Astrocyte (in vitro differentiated cells and primary cell): ENCODE results near the gene TMEM233. TPM values are rescaled to one million over a fixed set of nuclear protein-coding genes. Genes with fewer than 3 reads are reported as not detected.

Experiments used
- DNase-seq: peaks from one replicate; pipeline ENCODE4 v3.0.0-alpha.2; 2010; ENCODE audit warnings: low read depth
- FAIRE-seq: peaks from 2 replicates; lab custom pipeline; 2011; peaks lifted over from hg19 to GRCh38; lab: Jason Lieb, UNC
- H2AFZ ChIP-seq: 2 replicates; pipeline ENCODE4 v1.6.0; 2012; ENCODE audit warnings: low read depth, low read length, inconsistent platforms
- H3K27ac ChIP-seq: 2 replicates; pipeline ENCODE4 v1.5.1; 2011; ENCODE audit warnings: low read depth, low read length, inconsistent platforms
- H3K27me3 ChIP-seq: 2 replicates; pipeline ENCODE4 v1.6.0; 2011; ENCODE audit warnings: low read length, inconsistent platforms; ENCODE audit not compliant: insufficient read depth
- H3K36me3 ChIP-seq: 2 replicates; pipeline ENCODE4 v1.5.1; 2011; ENCODE audit warnings: low read length, inconsistent platforms; ENCODE audit not compliant: insufficient read depth
- H3K4me1 ChIP-seq: 2 replicates; pipeline ENCODE4 v1.5.1; 2011; ENCODE audit warnings: low read length, inconsistent platforms; ENCODE audit not compliant: insufficient read depth
- H3K4me2 ChIP-seq: 2 replicates; pipeline ENCODE4 v1.6.0; 2012; ENCODE audit warnings: low read length, inconsistent platforms
- H3K4me3 ChIP-seq: 2 replicates; pipeline ENCODE4 v1.5.1; 2011; ENCODE audit warnings: low read depth, mild to moderate bottlenecking, low read length, inconsistent platforms; ENCODE audit not compliant: insufficient read depth
- H3K79me2 ChIP-seq: 2 replicates; pipeline ENCODE4 v1.6.0; 2012; ENCODE audit warnings: mild to moderate bottlenecking, low read length, inconsistent platforms; ENCODE audit not compliant: insufficient read depth
- H3K9ac ChIP-seq: 2 replicates; pipeline ENCODE4 v1.6.0; 2012; ENCODE audit warnings: mild to moderate bottlenecking, low read length, inconsistent platforms
- H3K9me3 ChIP-seq: 2 replicates; pipeline ENCODE4 v1.5.1; 2012; ENCODE audit warnings: low read depth, mild to moderate bottlenecking, low read length, inconsistent platforms; ENCODE audit not compliant: insufficient read depth
- H4K20me1 ChIP-seq: 2 replicates; pipeline ENCODE4 v1.6.0; 2012; ENCODE audit warnings: low read length, inconsistent platforms; ENCODE audit not compliant: insufficient read depth
- H3K27ac Mint-ChIP-seq: one replicate; pipeline ENCODE4 v1.8.0; 2021; ENCODE audit warnings: mild to moderate bottlenecking, mixed read lengths; ENCODE audit not compliant: unreplicated experiment
- H3K27me3 Mint-ChIP-seq: one replicate; pipeline ENCODE4 v1.8.0; 2021; ENCODE audit warnings: low read depth, mixed read lengths; ENCODE audit not compliant: unreplicated experiment
- H3K36me3 Mint-ChIP-seq: one replicate; pipeline ENCODE4 v1.8.0; 2021; ENCODE audit warnings: low read depth, mixed read lengths; ENCODE audit not compliant: unreplicated experiment
- H3K4me1 Mint-ChIP-seq: one replicate; pipeline ENCODE4 v1.8.0; 2021; ENCODE audit warnings: low read depth, mixed read lengths; ENCODE audit not compliant: unreplicated experiment
- H3K4me3 Mint-ChIP-seq: one replicate; pipeline ENCODE4 v1.8.0; 2021; ENCODE audit warnings: mild to moderate bottlenecking, moderate library complexity, mixed read lengths; ENCODE audit not compliant: unreplicated experiment
- H3K9me3 Mint-ChIP-seq: one replicate; pipeline ENCODE4 v1.8.0; 2021; ENCODE audit warnings: mild to moderate bottlenecking, mixed read lengths; ENCODE audit not compliant: unreplicated experiment
- EZH2 ChIP-seq: IDR thresholded peaks from 2 replicates; pipeline ENCODE4 v1.6.1; 2012; ENCODE audit warnings: mild to moderate bottlenecking, low read length, inconsistent platforms; ENCODE audit not compliant: insufficient read depth
- total RNA-seq: library from RNA; stranded (reverse); gene quantifications from 2 replicates; pipeline ENCODE4 v1.2.1, GENCODE V29; 2021
- TF ChIP-seq, protein P1 (sequence below): IDR thresholded peaks from 2 replicates; pipeline ENCODE4 v1.5.1; 2011; ENCODE audit warnings: low read depth, mild to moderate bottlenecking, inconsistent platforms, low read length, moderate library complexity; ENCODE audit not compliant: insufficient read depth

TMEM233 gene
- total RNA-seq, 1 donor from 2014 or later = not detected

DNA sequence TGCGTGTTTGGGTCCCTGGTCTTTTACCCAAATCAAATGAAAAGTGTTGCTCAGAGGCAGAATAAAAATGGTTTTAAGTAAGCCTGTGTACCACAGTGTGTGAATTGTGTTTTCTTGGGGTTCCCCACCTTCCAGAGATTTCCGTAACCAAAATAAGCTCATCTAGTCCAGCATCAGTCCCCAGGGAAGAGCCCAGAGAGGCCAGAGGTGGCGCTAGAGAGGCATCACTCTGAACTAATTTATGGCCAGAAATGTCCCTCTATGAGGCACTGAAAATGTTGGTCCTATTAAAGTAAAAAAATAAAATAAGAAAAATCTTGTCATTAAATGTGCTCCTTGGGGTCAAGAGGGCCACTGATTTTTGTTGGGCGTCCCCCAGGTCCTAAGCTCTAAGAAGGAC lies 49.4 kb downstream of the TMEM233 start:
- no peaks in the 10 kb centered on the region for H3K79me2 ChIP-seq
- no peaks in the 10 kb centered on the region for H4K20me1 ChIP-seq
- H2AFZ ChIP-seq = no peak overlapping the region
- FAIRE-seq = no peak
- H3K9me3 ChIP-seq = no peaks in the 10 kb centered on the region
- no peaks in the 10 kb centered on the region for H3K4me1 ChIP-seq
- no peak overlapping the region for H3K4me3 ChIP-seq
- no peak for DNase-seq
- H3K9ac ChIP-seq = no peak overlapping the region
- H3K27me3 ChIP-seq = no peaks in the 10 kb centered on the region
- H3K9me3 Mint-ChIP-seq = peaks cover 2% of the 10 kb centered on the region
- no peak overlapping the region for H3K27ac Mint-ChIP-seq
- H3K4me2 ChIP-seq = no peak overlapping the region
- H3K27ac ChIP-seq = no peak overlapping the region
- H3K27me3 Mint-ChIP-seq = peaks cover 17% of the 10 kb centered on the region
- TF ChIP-seq, protein P1, sequence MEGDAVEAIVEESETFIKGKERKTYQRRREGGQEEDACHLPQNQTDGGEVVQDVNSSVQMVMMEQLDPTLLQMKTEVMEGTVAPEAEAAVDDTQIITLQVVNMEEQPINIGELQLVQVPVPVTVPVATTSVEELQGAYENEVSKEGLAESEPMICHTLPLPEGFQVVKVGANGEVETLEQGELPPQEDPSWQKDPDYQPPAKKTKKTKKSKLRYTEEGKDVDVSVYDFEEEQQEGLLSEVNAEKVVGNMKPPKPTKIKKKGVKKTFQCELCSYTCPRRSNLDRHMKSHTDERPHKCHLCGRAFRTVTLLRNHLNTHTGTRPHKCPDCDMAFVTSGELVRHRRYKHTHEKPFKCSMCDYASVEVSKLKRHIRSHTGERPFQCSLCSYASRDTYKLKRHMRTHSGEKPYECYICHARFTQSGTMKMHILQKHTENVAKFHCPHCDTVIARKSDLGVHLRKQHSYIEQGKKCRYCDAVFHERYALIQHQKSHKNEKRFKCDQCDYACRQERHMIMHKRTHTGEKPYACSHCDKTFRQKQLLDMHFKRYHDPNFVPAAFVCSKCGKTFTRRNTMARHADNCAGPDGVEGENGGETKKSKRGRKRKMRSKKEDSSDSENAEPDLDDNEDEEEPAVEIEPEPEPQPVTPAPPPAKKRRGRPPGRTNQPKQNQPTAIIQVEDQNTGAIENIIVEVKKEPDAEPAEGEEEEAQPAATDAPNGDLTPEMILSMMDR = no peak
- no peaks in the 10 kb centered on the region for H3K36me3 Mint-ChIP-seq
- no peaks in the 10 kb centered on the region for H3K36me3 ChIP-seq
- H3K4me1 Mint-ChIP-seq = no peaks in the 10 kb centered on the region
- H3K4me3 Mint-ChIP-seq = no peak overlapping the region

DNA sequence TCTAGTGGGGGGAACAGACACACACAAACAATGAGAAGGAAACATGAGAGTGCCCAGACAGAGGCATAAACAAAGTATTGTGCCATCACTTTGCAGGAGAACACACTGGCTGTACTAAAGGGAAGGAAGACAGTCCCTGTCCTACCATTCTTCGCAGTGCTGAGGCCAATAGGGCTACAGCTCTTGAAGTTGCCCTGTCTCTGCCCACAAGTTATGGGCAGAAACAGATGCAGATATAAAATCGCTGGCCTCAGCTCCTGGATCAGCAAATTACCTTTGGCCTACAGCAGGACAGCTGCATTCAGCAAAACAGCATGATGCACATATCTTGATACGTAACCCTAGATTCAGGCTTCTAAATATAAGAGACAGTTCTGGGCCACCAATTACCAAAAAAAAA lies 51.4 kb downstream of the TMEM233 start:
- no peaks in the 10 kb centered on the region for H3K4me1 Mint-ChIP-seq
- Histone ChIP-seq H3K4me1 (no peaks in the 10 kb centered on the region), H3K9ac (no peak overlapping the region), H3K27ac (no peak overlapping the region), H3K27me3 (no peaks in the 10 kb centered on the region), H4K20me1 (no peaks in the 10 kb centered on the region), H3K9me3 (no peaks in the 10 kb centered on the region), H3K36me3 (no peaks in the 10 kb centered on the region), H3K4me3 (no peak overlapping the region), H2AFZ (no peak overlapping the region), H3K4me2 (no peak overlapping the region), H3K79me2 (no peaks in the 10 kb centered on the region)
- H3K27ac Mint-ChIP-seq = no peak overlapping the region
- H3K9me3 Mint-ChIP-seq = peaks cover 2% of the 10 kb centered on the region
- no peaks in the 10 kb centered on the region for H3K36me3 Mint-ChIP-seq
- no peak overlapping the region for H3K4me3 Mint-ChIP-seq
- no peak for DNase-seq
- FAIRE-seq = no peak
- TF ChIP-seq, protein P1 = no peak
- TF ChIP-seq EZH2 = no peak
- peaks cover 12% of the 10 kb centered on the region for H3K27me3 Mint-ChIP-seq

DNA sequence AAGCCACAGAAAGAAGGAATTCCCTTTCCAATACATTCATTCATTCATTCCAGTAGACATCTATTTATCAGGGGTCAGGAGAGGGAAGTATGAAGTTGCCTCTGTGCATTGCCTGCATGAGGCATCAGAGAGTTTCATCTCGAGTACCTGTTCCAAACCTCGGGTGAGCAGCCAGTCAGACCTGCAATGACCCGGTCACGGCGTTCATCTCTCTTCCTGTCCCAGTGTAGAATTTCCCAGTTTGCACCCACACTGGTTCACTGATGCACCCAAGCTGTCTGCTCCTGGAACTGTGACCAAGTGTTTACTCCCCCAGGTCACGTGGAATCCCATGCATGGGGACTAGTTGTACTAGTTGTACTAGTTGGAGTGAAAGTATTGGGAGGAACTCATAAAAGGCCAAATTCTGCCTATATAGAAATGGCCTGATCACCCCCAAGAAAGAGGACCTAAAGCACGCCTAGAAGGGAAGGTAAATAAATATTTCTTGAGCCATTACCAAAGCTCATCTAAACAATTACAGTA lies 52.0 kb downstream of the TMEM233 start:
- Mint-ChIP-seq H3K27ac (no peak overlapping the region), H3K4me1 (no peaks in the 10 kb centered on the region), H3K36me3 (no peaks in the 10 kb centered on the region), H3K4me3 (no peak overlapping the region), H3K9me3 (peaks cover 2% of the 10 kb centered on the region), H3K27me3 (peaks cover 11% of the 10 kb centered on the region)
- FAIRE-seq = no peak
- Histone ChIP-seq H4K20me1 (no peaks in the 10 kb centered on the region), H3K4me3 (no peak overlapping the region), H3K9me3 (no peaks in the 10 kb centered on the region), H3K4me1 (no peaks in the 10 kb centered on the region), H3K4me2 (no peak overlapping the region), H2AFZ (no peak overlapping the region), H3K27ac (no peak overlapping the region), H3K36me3 (no peaks in the 10 kb centered on the region), H3K79me2 (no peaks in the 10 kb centered on the region), H3K9ac (no peak overlapping the region), H3K27me3 (no peaks in the 10 kb centered on the region)
- DNase-seq = no peak
- no peak for TF ChIP-seq EZH2
- TF ChIP-seq, protein P1 = no peak
